GM12878 (cell line): ENCODE measurements around the gene NCR2. TPM values are rescaled to one million over a fixed set of nuclear protein-coding genes. Genes with fewer than 3 reads are reported as not detected.

Experiments
- ATAC-seq: fragments of 200-7000 bp; cut with Tn5 transposase; 3 replicates; pipeline ENCODE4 v1.9.1; 2020; ENCODE audit warnings: mild to moderate bottlenecking, moderate library complexity
- BruUV-seq: library from RNA; stranded (reverse); fragments of 400-500 nt; replicated peaks from 2 replicates; lab custom pipeline; 2021; lab: Mats Ljungman, UMichigan
- CTCF ChIA-PET: fragments of 300-600 bp; sonication (Branson Sonifier 250); formaldehyde crosslinking; extraction: SDS; loops from one replicate; lab custom pipeline; 2021; ENCODE audit warnings: inconsistent platforms; lab: Yijun Ruan, JAX
- POLR2A ChIA-PET: fragments of 350-600 bp; formaldehyde crosslinking; extraction: SDS; loops from one replicate; lab custom pipeline; 2021; ENCODE audit warnings: inconsistent platforms; lab: Charles Lee
- RAD21 ChIA-PET: fragments of 300-600 bp; sonication (Branson Sonifier 250); formaldehyde crosslinking; loops from one replicate; lab custom pipeline; 2023; ENCODE audit warnings: antibody characterized with exemption; ENCODE audit not compliant: unreplicated experiment; lab: Charles Lee
- SMC1A ChIA-PET: fragments of 300-600 bp; sonication (Branson Sonifier 250); formaldehyde crosslinking; loops from one replicate; lab custom pipeline; 2023; ENCODE audit not compliant: unreplicated experiment, uncharacterized antibody; lab: Charles Lee
- DNase-seq: peaks from one replicate; pipeline ENCODE4 v3.0.0-alpha.2; 2011; ENCODE audit warnings: low read depth, low spot score
- FAIRE-seq: peaks from 3 replicates; lab custom pipeline; 2011; peaks lifted over from hg19 to GRCh38; lab: Jason Lieb, UNC
- H2AFZ ChIP-seq: 2 replicates; pipeline ENCODE4 v1.6.0; 2011; ENCODE audit warnings: low read depth, low read length, control low read depth; ENCODE audit not compliant: control insufficient read depth
- H3K27ac ChIP-seq: 2 replicates; pipeline ENCODE4 v1.5.1; 2011; ENCODE audit warnings: control low read depth; ENCODE audit not compliant: control insufficient read depth, insufficient read depth
- H3K27me3 ChIP-seq, 2 experiments: replicated peaks in 1 of 2; 2 replicates each; pipeline versions ENCODE4 v1.6.0 to v1.6.1; 2011; ENCODE audit warnings: low read length in 1 of 2; ENCODE audit not compliant: control insufficient read depth in 2 of 2, insufficient read depth in 2 of 2
- H3K36me3 ChIP-seq, 2 experiments: 2 replicates each; pipeline ENCODE4 v1.5.1; 2011; ENCODE audit warnings: low read length in 1 of 2; ENCODE audit not compliant: control insufficient read depth in 2 of 2, insufficient read depth in 2 of 2
- H3K4me1 ChIP-seq: 2 replicates; pipeline ENCODE4 v1.6.1; 2011; ENCODE audit warnings: mild to moderate bottlenecking, low read length, moderate library complexity, mixed read lengths; ENCODE audit not compliant: control insufficient read depth, insufficient read depth
- H3K4me2 ChIP-seq: 2 replicates; pipeline ENCODE4 v1.6.0; 2011; ENCODE audit warnings: control low read depth; ENCODE audit not compliant: control insufficient read depth, insufficient read depth
- H3K4me3 ChIP-seq: fragments of 200-600 bp; sonication (generic); 2 replicates; pipeline ENCODE4 v1.5.1; 2016
- H3K79me2 ChIP-seq: 2 replicates; pipeline ENCODE4 v1.6.0; 2011; ENCODE audit warnings: low read length; ENCODE audit not compliant: control insufficient read depth, insufficient read depth
- H3K9ac ChIP-seq: 2 replicates; pipeline ENCODE4 v1.8.0; 2011; ENCODE audit warnings: low read length, control low read depth, mixed read lengths; ENCODE audit not compliant: control insufficient read depth, insufficient read depth
- H3K9me3 ChIP-seq: replicated peaks from 3 replicates; pipeline ENCODE4 v1.5.1; 2011; ENCODE audit warnings: mild to moderate bottlenecking, low read length; ENCODE audit not compliant: control insufficient read depth, insufficient read depth
- H4K20me1 ChIP-seq: 2 replicates; pipeline ENCODE4 v1.6.0; 2011; ENCODE audit not compliant: control insufficient read depth, insufficient read depth
- ASH2L ChIP-seq: fragments of 300-600, 200-600 bp; sonication (generic); IDR thresholded peaks from 2 replicates; pipeline ENCODE4 v1.6.1; 2017; ENCODE audit warnings: low read depth, mild to moderate bottlenecking, borderline replicate concordance
- EGR1 ChIP-seq, 2 experiments: IDR thresholded peaks; 1 replicate in 1 of 2; 2 replicates in 1 of 2; pipeline ENCODE4 v1.6.1; 2011 to 2012; ENCODE audit warnings: low read depth in 2 of 2, low read length in 2 of 2, borderline replicate concordance in 1 of 2, mild to moderate bottlenecking in 1 of 2, moderate library complexity in 1 of 2
- IRF4 ChIP-seq: IDR thresholded peaks from 2 replicates; pipeline ENCODE4 v1.6.1; 2011; ENCODE audit warnings: low read depth, low read length
- MXI1 ChIP-seq: fragments of 150-350 bp; IDR thresholded peaks from 2 replicates; pipeline ENCODE4 v1.6.1; 2011; ENCODE audit warnings: low read depth, mild to moderate bottlenecking, inconsistent platforms, low read length, improper control_type of control experiment
- PAX5 ChIP-seq: IDR thresholded peaks from 2 replicates; pipeline ENCODE4 v1.6.1; 2011; ENCODE audit warnings: low read depth, low read length, borderline replicate concordance
- RBBP5 ChIP-seq: fragments of 200-600 bp; sonication (generic); conservative IDR thresholded peaks from 2 replicates; pipeline ENCODE4 v1.6.1; 2016
- STAT1 ChIP-seq: fragments of 450-650 bp; conservative IDR thresholded peaks from 2 replicates; pipeline ENCODE4 v1.6.1; 2014; ENCODE audit warnings: antibody characterized with exemption, mild to moderate bottlenecking
- USF2 ChIP-seq: IDR thresholded peaks from 2 replicates; pipeline ENCODE4 v1.6.1; 2011; ENCODE audit warnings: low read depth, low read length, improper control_type of control experiment, borderline replicate concordance
- WRNIP1 ChIP-seq: IDR thresholded peaks from 2 replicates; pipeline ENCODE4 v1.6.1; 2011; ENCODE audit warnings: low read depth, low read length, improper control_type of control experiment, borderline replicate concordance
- YBX1 ChIP-seq: fragments of 450-650 bp; IDR thresholded peaks from 2 replicates; pipeline ENCODE4 v1.6.1; 2016; ENCODE audit warnings: antibody characterized with exemption
- WGBS: methylation state at CpG from one replicate; pipeline ENCODE4 v1.1.6; 2016; ENCODE audit warnings: low lambda C conversion rate; ENCODE audit not compliant: insufficient replicate concordance, insufficient coverage; ENCODE audit errors: missing lambda C conversion rate; 5-methylcytosine and 5-hydroxymethylcytosine counted together
- in situ Hi-C: fragments of 300-500 bp; cut with MboI; formaldehyde crosslinking; loops from 9 replicates; pipeline ENCODE4 v1.14.3; 2018; ENCODE audit warnings: mixed read lengths
- intact Hi-C: fragments of 100-400 bp; cut with micrococcal nuclease; formaldehyde crosslinking; loops from one replicate; pipeline ENCODE4 v1.14.2; 2022; ENCODE audit not compliant: unreplicated experiment
- polyA plus RNA-seq, 11 experiments: library from polyadenylated mRNA; depleted of rRNA in 4 of 11; unstranded in 6 of 11; stranded (reverse) in 5 of 11; fragments of >200 nt; fragmentation: Nextera tagmentation in 4 of 11; fragmentation: Illumina TruSeq in 1 of 11; extraction: Ambion mirVana in 4 of 11; extraction: Trizol in 1 of 11; gene quantifications; 1 replicate in 1 of 11; 2 replicates in 10 of 11; pipeline versions ENCODE4 v1.2.1 to v1.2.3, GENCODE V29; 2011 to 2016; ENCODE audit warnings: inconsistent platforms in 2 of 11, missing spikeins in 2 of 11, low read depth in 1 of 11
- total RNA-seq, 4 experiments: library from RNA; depleted of rRNA in 3 of 4; stranded (reverse); fragments of >200 nt in 3 of 4; fragmentation: Illumina TruSeq in 1 of 4; extraction: Trizol in 1 of 4; gene quantifications; 2 replicates each; pipeline versions ENCODE4 v1.2.1 to v1.2.3, GENCODE V29; 2013 to 2021
- TF ChIP-seq, protein P1 (sequence below): IDR thresholded peaks from 2 replicates; pipeline ENCODE4 v1.6.1; 2012; ENCODE audit warnings: improper control_type of control experiment, low read depth, low read length; ENCODE audit not compliant: insufficient replicate concordance
- TF ChIP-seq, protein P2 (sequence below): fragments of 450-650 bp; IDR thresholded peaks from 2 replicates; pipeline ENCODE4 v1.6.1; 2017; ENCODE audit warnings: mild to moderate bottlenecking, moderate library complexity

The NCR2 gene
- total and polyA plus RNA-seq, 10 of the 15 experiments (the other 5 are each of a cell fraction or from before 2014, with no cell fraction given), result 0.21 to 0.53 TPM; not detected in 8

GRCh38 chr6:41352396-41352795 lies 17.0 kb downstream of the NCR2 start:
- Histone ChIP-seq H4K20me1 (no peaks in the 10 kb centered on the region), H3K79me2 (no peaks in the 10 kb centered on the region), H3K9me3 (peaks cover 6% of the 10 kb centered on the region), H3K4me3 (no peak overlapping the region), H3K9ac (no peak overlapping the region), H2AFZ (no peak overlapping the region), H3K36me3 (no peaks in the 10 kb centered on the region), H3K27me3 (peaks cover 4 to 5% of the 10 kb centered on the region in 2 experiments; a peak in 3 of 4 replicates), H3K4me2 (no peak overlapping the region), H3K4me1 (no peaks in the 10 kb centered on the region), H3K27ac (no peak overlapping the region)
- DNase-seq (no peak), ATAC-seq (no peak), FAIRE-seq (no peak)
- ChIA-PET POLR2A (interaction anchor here (0.5 kb wide), 1 partner anchor 128 kb away, joined by 5 read pairs; no protein-coding TSS in a partner anchor), CTCF (interaction anchor here (0.7 to 2.0 kb wide), 3 partner anchors 16 to 79 kb away, joined by 3 to 8 read pairs (median 3); no protein-coding TSS in a partner anchor), RAD21 (no interaction called here), SMC1A (interaction anchor here (1.5 to 1.6 kb wide), 2 partner anchors 16 to 19 kb away, joined by 6 to 8 read pairs; no protein-coding TSS in a partner anchor)
- no TSS peak for BruUV-seq
- intact Hi-C loops (no loop called here), in situ Hi-C loops (no loop called here)
- 19% methylated on average over 3 of the region's 3 CpGs for WGBS
- no peak for TF ChIP-seq YBX1
- no peak for TF ChIP-seq RBBP5
- no peak for TF ChIP-seq MXI1
- TF ChIP-seq EGR1 (IDR thresholded peaks at IDR 0.05; ENCODE audit: borderline replicate concordance in 1 of 2, low read depth in 2 of 2, low read length in 2 of 2), result no peak
- TF ChIP-seq IRF4, result no peak
- TF ChIP-seq, protein P1, sequence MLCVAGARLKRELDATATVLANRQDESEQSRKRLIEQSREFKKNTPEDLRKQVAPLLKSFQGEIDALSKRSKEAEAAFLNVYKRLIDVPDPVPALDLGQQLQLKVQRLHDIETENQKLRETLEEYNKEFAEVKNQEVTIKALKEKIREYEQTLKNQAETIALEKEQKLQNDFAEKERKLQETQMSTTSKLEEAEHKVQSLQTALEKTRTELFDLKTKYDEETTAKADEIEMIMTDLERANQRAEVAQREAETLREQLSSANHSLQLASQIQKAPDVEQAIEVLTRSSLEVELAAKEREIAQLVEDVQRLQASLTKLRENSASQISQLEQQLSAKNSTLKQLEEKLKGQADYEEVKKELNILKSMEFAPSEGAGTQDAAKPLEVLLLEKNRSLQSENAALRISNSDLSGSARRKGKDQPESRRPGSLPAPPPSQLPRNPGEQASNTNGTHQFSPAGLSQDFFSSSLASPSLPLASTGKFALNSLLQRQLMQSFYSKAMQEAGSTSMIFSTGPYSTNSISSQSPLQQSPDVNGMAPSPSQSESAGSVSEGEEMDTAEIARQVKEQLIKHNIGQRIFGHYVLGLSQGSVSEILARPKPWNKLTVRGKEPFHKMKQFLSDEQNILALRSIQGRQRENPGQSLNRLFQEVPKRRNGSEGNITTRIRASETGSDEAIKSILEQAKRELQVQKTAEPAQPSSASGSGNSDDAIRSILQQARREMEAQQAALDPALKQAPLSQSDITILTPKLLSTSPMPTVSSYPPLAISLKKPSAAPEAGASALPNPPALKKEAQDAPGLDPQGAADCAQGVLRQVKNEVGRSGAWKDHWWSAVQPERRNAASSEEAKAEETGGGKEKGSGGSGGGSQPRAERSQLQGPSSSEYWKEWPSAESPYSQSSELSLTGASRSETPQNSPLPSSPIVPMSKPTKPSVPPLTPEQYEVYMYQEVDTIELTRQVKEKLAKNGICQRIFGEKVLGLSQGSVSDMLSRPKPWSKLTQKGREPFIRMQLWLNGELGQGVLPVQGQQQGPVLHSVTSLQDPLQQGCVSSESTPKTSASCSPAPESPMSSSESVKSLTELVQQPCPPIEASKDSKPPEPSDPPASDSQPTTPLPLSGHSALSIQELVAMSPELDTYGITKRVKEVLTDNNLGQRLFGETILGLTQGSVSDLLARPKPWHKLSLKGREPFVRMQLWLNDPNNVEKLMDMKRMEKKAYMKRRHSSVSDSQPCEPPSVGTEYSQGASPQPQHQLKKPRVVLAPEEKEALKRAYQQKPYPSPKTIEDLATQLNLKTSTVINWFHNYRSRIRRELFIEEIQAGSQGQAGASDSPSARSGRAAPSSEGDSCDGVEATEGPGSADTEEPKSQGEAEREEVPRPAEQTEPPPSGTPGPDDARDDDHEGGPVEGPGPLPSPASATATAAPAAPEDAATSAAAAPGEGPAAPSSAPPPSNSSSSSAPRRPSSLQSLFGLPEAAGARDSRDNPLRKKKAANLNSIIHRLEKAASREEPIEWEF, result no peak
- TF ChIP-seq USF2, result no peak
- no peak for TF ChIP-seq WRNIP1
- no peak for TF ChIP-seq ASH2L
- TF ChIP-seq STAT1, result no peak
- TF ChIP-seq PAX5, result no peak
- TF ChIP-seq, protein P2, sequence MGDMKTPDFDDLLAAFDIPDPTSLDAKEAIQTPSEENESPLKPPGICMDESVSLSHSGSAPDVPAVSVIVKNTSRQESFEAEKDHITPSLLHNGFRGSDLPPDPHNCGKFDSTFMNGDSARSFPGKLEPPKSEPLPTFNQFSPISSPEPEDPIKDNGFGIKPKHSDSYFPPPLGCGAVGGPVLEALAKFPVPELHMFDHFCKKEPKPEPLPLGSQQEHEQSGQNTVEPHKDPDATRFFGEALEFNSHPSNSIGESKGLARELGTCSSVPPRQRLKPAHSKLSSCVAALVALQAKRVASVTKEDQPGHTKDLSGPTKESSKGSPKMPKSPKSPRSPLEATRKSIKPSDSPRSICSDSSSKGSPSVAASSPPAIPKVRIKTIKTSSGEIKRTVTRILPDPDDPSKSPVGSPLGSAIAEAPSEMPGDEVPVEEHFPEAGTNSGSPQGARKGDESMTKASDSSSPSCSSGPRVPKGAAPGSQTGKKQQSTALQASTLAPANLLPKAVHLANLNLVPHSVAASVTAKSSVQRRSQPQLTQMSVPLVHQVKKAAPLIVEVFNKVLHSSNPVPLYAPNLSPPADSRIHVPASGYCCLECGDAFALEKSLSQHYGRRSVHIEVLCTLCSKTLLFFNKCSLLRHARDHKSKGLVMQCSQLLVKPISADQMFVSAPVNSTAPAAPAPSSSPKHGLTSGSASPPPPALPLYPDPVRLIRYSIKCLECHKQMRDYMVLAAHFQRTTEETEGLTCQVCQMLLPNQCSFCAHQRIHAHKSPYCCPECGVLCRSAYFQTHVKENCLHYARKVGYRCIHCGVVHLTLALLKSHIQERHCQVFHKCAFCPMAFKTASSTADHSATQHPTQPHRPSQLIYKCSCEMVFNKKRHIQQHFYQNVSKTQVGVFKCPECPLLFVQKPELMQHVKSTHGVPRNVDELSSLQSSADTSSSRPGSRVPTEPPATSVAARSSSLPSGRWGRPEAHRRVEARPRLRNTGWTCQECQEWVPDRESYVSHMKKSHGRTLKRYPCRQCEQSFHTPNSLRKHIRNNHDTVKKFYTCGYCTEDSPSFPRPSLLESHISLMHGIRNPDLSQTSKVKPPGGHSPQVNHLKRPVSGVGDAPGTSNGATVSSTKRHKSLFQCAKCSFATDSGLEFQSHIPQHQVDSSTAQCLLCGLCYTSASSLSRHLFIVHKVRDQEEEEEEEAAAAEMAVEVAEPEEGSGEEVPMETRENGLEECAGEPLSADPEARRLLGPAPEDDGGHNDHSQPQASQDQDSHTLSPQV, result no peak
